ENCODE measurements around the gene TLE5.
"Not testable (repeated sequence)": the region's sequence is repeated elsewhere in the genome, so short reads cannot be mapped to it uniquely, and the experiment has no call there.

The TLE5 gene

GRCh38 chr19:3054265-3054971, 7.9 kb downstream of the TLE5 start:
- Histone ChIP-seq H3K4me3 (ENCODE audit: insufficient read depth, low read depth, low read length) (no peak overlapping the region), H3K9me3 (ENCODE audit: control insufficient read depth, low read length) (no peaks in the 10 kb centered on the region), H3K4me1 (ENCODE audit: control insufficient read depth, insufficient read depth, low read length) (peaks cover 24% of the 10 kb centered on the region), H3K27me3 (ENCODE audit: control insufficient read depth, insufficient read depth, low read length, poor library complexity, severe bottlenecking) (peaks cover 44% of the 10 kb centered on the region), H3K36me3 (ENCODE audit: control insufficient read depth, insufficient read depth, low read length) (no peaks in the 10 kb centered on the region), H3K27ac (ENCODE audit: insufficient read depth, low read depth, low read length, poor library complexity, severe bottlenecking) (no peak overlapping the region)
- WGBS, 2 experiments = 82 to 90% methylated on average over 4 of the region's 4 CpGs

- peaks cover 47% of the 10 kb centered on the region for H3K27me3 ChIP-seq (ENCODE audit: control insufficient read depth, insufficient read depth, low read length, poor library complexity, severe bottlenecking)
- 72 to 75% methylated on average over 21 of the region's 21 CpGs for WGBS, 2 experiments
- H3K9me3 ChIP-seq (ENCODE audit: control insufficient read depth, low read length) = no peaks in the 10 kb centered on the region
- no peaks in the 10 kb centered on the region for H3K36me3 ChIP-seq (ENCODE audit: control insufficient read depth, insufficient read depth, low read length)
- H3K4me1 ChIP-seq (ENCODE audit: control insufficient read depth, insufficient read depth, low read length) = peaks cover 24% of the 10 kb centered on the region
- H3K4me3 ChIP-seq (ENCODE audit: insufficient read depth, low read depth, low read length) = no peak overlapping the region
- H3K27ac ChIP-seq (ENCODE audit: insufficient read depth, low read depth, low read length, poor library complexity, severe bottlenecking) = no peak overlapping the region
Measured at GRCh38 chr19:3053780-3054179, 8.5 kb downstream of the TLE5 start.

DNA sequence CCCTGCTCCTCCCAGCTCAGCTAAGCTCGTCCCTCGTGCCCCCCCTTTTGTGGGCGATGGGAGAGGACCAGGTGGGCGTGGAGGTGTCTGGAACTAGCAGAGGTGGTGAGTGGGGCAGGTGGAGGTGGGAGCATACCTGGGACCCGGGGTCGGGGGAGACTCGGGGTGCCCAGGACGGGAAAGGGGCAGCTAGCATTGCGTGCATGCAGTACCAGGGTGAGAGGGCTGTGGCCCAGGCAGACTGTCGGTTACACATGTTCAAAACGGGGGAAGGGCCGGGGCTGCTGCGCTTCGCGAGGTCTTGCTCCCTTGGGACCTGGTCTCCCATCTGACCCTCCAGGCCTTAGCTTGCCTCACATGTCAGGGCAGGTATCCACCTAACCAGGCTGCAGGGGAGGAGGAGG, 9.1 kb downstream of the TLE5 start:
- Histone ChIP-seq H3K4me3 (ENCODE audit: insufficient read depth, low read depth, low read length) (no peak overlapping the region), H3K27ac (ENCODE audit: insufficient read depth, low read depth, low read length, poor library complexity, severe bottlenecking) (no peak overlapping the region), H3K36me3 (ENCODE audit: control insufficient read depth, insufficient read depth, low read length) (no peaks in the 10 kb centered on the region), H3K27me3 (ENCODE audit: control insufficient read depth, insufficient read depth, low read length, poor library complexity, severe bottlenecking) (peaks cover 41% of the 10 kb centered on the region), H3K9me3 (ENCODE audit: control insufficient read depth, low read length) (no peaks in the 10 kb centered on the region), H3K4me1 (ENCODE audit: control insufficient read depth, insufficient read depth, low read length) (peaks cover 24% of the 10 kb centered on the region)
- 85% methylated on average over 15 of the region's 15 CpGs for WGBS, 2 experiments

DNA sequence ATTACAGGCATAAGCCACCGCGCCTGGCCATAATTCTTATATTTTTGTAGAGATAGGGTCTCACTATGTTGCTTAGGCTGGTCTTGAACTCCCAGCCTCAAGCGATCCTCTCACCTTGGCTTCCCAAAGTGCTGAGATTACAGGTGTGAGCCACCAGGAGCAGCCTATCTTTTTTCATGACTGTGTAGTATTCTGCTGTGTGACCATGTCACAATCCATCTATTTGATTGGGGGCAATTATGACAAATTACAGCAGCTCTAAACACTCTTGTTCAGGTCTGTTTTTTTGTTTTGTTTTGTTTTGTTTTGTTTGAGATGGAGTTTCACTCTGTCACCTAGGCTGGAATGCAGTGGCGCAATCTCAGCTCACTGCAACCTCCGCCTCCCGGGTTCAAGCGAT, 12.3 kb downstream of the TLE5 start:
- H3K36me3 ChIP-seq (ENCODE audit: control insufficient read depth, insufficient read depth, low read length); H3K27ac ChIP-seq (ENCODE audit: insufficient read depth, low read depth, low read length, poor library complexity, severe bottlenecking); H3K4me3 ChIP-seq (ENCODE audit: insufficient read depth, low read depth, low read length); H3K4me1 ChIP-seq (ENCODE audit: control insufficient read depth, insufficient read depth, low read length); H3K9me3 ChIP-seq (ENCODE audit: control insufficient read depth, low read length): not testable (repeated sequence)
- H3K27me3 ChIP-seq (ENCODE audit: control insufficient read depth, insufficient read depth, low read length, poor library complexity, severe bottlenecking) = peaks cover 34% of the 10 kb centered on the region
- WGBS, 2 experiments = 94 to 97% methylated on average over 7 of the region's 7 CpGs

DNA sequence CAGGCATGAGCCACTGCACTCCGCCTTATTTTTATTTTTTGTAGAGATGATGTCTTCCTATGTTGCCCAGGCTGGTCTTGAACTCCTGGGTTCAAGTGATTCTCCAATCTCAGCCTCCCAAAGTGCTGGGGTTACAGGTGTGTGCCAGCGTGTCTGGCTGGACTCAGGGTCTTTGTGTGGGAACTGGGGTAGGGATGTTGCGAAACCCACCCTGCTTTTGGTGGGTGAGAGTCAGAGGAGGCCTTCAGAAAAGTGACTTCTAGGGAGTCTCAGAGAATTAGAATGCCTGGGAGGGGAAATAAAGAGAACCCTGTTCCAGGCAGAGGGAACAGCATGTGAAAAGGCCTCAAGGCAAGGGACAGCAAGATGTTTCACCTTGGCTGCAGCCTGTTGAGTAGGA, 13.2 kb downstream of the TLE5 start:
- no peak overlapping the region for H3K27ac ChIP-seq (ENCODE audit: insufficient read depth, low read depth, low read length, poor library complexity, severe bottlenecking)
- peaks cover 6% of the 10 kb centered on the region for H3K4me1 ChIP-seq (ENCODE audit: control insufficient read depth, insufficient read depth, low read length)
- H3K36me3 ChIP-seq (ENCODE audit: control insufficient read depth, insufficient read depth, low read length) = no peaks in the 10 kb centered on the region
- no peaks in the 10 kb centered on the region for H3K9me3 ChIP-seq (ENCODE audit: control insufficient read depth, low read length)
- no peak overlapping the region for H3K4me3 ChIP-seq (ENCODE audit: insufficient read depth, low read depth, low read length)
- peaks cover 37% of the 10 kb centered on the region for H3K27me3 ChIP-seq (ENCODE audit: control insufficient read depth, insufficient read depth, low read length, poor library complexity, severe bottlenecking)
- 89 to 93% methylated on average over 3 of the region's 3 CpGs for WGBS, 2 experiments

DNA sequence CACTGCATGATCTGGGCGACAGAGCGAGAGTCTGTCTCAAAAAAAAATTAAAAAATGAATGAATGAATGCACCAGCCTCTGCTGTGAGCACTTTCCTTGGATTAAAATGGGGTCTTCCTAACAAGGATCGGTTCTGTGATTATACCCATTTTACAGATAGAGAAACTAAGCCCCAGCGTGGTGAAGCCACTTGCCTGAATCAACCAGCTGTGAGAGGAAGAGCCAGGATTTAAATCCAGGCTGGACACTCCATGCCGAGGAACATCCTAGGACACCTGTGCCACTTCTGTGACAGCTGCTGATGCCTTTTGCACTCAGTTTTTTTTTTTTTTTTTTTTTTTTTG, 14.1 kb downstream of the TLE5 start:
- Histone ChIP-seq H3K4me1 (ENCODE audit: control insufficient read depth, insufficient read depth, low read length) (peaks cover 2% of the 10 kb centered on the region), H3K27me3 (ENCODE audit: control insufficient read depth, insufficient read depth, low read length, poor library complexity, severe bottlenecking) (peaks cover 39% of the 10 kb centered on the region), H3K4me3 (ENCODE audit: insufficient read depth, low read depth, low read length) (no peak overlapping the region), H3K9me3 (ENCODE audit: control insufficient read depth, low read length) (no peaks in the 10 kb centered on the region), H3K36me3 (ENCODE audit: control insufficient read depth, insufficient read depth, low read length) (no peaks in the 10 kb centered on the region), H3K27ac (ENCODE audit: insufficient read depth, low read depth, low read length, poor library complexity, severe bottlenecking) (no peak overlapping the region)
- WGBS, 2 experiments = 86 to 88% methylated on average over 5 of the region's 5 CpGs

DNA sequence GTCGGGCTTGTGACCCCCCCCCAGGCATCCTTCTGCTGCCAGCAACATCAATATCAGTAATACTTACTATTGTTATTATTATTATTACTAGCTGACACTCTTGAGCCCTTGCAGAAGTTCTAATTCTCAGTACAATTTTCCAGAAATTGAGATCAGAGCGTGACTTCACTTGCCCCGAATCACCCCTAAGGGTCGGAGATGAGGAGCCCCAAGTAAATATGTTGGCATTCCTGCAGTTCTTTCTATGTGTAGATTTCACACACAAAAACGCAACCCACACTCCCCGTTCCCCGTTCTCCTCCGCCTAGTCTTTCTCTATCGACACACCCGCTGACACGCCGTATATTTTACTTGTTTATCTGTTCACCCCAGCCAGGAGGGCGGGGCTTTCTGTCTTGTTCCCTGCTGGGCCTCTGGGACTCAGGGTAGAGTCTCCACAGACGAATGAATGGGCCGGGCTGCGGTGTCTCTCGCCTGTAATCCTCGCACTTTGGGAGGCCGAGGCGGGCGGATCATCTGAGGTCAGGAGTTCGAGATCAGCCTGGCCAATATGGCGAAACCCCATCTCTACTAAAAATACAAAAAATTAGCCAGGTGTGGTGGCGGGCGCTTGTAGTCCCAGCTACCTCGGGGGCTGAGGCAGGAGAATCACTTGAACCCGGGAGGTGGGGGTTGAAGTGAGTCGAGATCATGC, 14.7 kb downstream of the TLE5 start:
- H3K4me1 ChIP-seq (ENCODE audit: control insufficient read depth, insufficient read depth, low read length) = no peaks in the 10 kb centered on the region
- no peaks in the 10 kb centered on the region for H3K36me3 ChIP-seq (ENCODE audit: control insufficient read depth, insufficient read depth, low read length)
- no peaks in the 10 kb centered on the region for H3K9me3 ChIP-seq (ENCODE audit: control insufficient read depth, low read length)
- peak overlapping the region; percentile 27 for H3K4me3 ChIP-seq (ENCODE audit: insufficient read depth, low read depth, low read length)
- H3K27ac ChIP-seq (ENCODE audit: insufficient read depth, low read depth, low read length, poor library complexity, severe bottlenecking) = no peak overlapping the region
- 10 to 11% methylated on average over 28 of the region's 28 CpGs for WGBS, 2 experiments
- H3K27me3 ChIP-seq (ENCODE audit: control insufficient read depth, insufficient read depth, low read length, poor library complexity, severe bottlenecking) = peaks cover 44% of the 10 kb centered on the region

GRCh38 chr19:3046698-3047495, 15.4 kb downstream of the TLE5 start:
- H3K27ac ChIP-seq (ENCODE audit: insufficient read depth, low read depth, low read length, poor library complexity, severe bottlenecking) = no peak overlapping the region
- no peaks in the 10 kb centered on the region for H3K9me3 ChIP-seq (ENCODE audit: control insufficient read depth, low read length)
- no peaks in the 10 kb centered on the region for H3K36me3 ChIP-seq (ENCODE audit: control insufficient read depth, insufficient read depth, low read length)
- peaks cover 48% of the 10 kb centered on the region for H3K27me3 ChIP-seq (ENCODE audit: control insufficient read depth, insufficient read depth, low read length, poor library complexity, severe bottlenecking)
- WGBS, 2 experiments = 1% methylated on average over 43 of the region's 47 CpGs
- H3K4me1 ChIP-seq (ENCODE audit: control insufficient read depth, insufficient read depth, low read length) = peaks cover under 1% of the 10 kb centered on the region
- peak overlapping the region; percentile 27 for H3K4me3 ChIP-seq (ENCODE audit: insufficient read depth, low read depth, low read length)

DNA sequence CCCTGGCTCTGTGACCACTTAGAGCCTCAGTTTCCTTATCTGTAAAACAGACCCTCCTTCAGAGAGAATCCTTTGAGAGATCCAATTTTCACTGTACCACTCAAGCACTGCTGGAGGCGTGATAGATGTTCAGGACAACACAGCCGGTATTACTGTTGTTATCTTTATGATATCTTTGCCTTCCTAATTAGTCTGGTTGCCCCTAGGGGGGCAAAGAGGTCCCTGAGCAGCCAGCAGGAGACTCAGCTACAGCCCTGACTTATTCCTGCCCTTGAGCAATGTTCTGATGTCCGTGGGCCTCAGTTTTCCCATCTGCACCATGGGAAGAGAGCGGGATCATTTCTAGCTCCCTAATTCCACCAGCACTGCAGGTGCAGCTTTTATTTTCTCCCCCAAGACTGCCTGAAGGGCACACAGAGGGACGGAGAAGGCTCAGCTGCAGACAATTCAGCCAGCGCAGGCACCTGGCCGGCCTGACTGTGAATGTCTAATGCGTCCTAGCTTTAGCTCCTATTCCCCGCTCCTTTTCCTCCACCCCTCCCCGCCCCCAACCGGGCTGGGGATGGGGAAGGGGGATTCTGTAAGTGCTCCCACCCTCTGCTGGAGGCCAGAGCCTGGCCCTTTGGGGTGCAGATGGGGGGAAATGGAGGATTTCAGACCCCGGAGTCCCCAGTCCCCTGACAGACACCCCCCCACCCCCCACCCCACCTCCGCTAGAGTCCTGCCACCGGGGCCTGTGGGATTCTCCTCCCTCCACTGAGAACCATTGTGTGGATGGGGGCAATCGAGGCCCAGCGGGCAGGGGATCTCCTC, 16.2 kb downstream of the TLE5 start:
- H3K27me3 ChIP-seq (ENCODE audit: control insufficient read depth, insufficient read depth, low read length, poor library complexity, severe bottlenecking) = peaks cover 56% of the 10 kb centered on the region
- no peaks in the 10 kb centered on the region for H3K36me3 ChIP-seq (ENCODE audit: control insufficient read depth, insufficient read depth, low read length)
- no peak overlapping the region for H3K27ac ChIP-seq (ENCODE audit: insufficient read depth, low read depth, low read length, poor library complexity, severe bottlenecking)
- no peak overlapping the region for H3K4me3 ChIP-seq (ENCODE audit: insufficient read depth, low read depth, low read length)
- peaks cover 8% of the 10 kb centered on the region for H3K4me1 ChIP-seq (ENCODE audit: control insufficient read depth, insufficient read depth, low read length)
- no peaks in the 10 kb centered on the region for H3K9me3 ChIP-seq (ENCODE audit: control insufficient read depth, low read length)
- WGBS, 2 experiments = 15% methylated on average over 10 to 12 of the region's 16 CpGs

All from ectodermal cell (in vitro differentiated cells).